ENCODE measurements around the gene DYNC1H1. TPM values are rescaled to one million over a fixed set of nuclear protein-coding genes. Genes with fewer than 3 reads are reported as not detected.

The DYNC1H1 gene
- total RNA-seq, 1 donor from 2014 or later, result 237 TPM

DNA sequence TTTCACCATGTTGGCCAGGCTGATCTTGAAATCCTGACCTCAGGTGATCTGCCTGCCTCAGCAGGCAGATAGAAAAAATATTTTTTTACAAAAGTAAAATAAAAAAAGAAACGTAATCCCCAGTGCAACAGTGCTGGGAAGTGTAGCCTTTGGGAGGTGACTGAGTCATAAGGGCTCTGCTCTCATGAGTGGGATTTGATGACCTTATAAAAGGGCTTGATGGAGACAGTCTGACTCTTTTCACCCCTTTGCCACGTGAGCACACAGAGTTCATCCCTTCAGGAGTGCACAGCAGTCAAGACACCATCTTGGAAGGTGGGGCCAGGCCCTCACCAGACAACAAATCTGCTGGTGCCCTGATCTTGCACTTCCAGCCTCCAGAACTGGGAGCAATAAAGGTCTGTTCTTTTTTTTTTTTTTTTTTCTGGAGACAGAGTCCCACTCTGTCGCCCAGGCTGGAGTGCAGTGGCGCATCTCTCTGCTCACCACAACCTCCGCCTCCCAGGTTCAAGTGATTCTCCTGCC is 24.7 kb upstream of the DYNC1H1 start:
- H3K9me3 ChIP-seq (ENCODE audit: low read depth), result no peaks in the 10 kb centered on the region
- H3K36me3 ChIP-seq, result no peaks in the 10 kb centered on the region
- H3F3A ChIP-seq (ENCODE audit: low read depth), result no peaks in the 10 kb centered on the region
- H3K4me1 Mint-ChIP-seq, result no peaks in the 10 kb centered on the region
- no peak for DNase-seq (ENCODE audit: low spot score)
- no peak overlapping the region for H3K27ac Mint-ChIP-seq
- H3K9me3 Mint-ChIP-seq, result no peaks in the 10 kb centered on the region
- H3K27me3 Mint-ChIP-seq (ENCODE audit: insufficient read depth, low read depth), result peaks cover 13% of the 10 kb centered on the region
- H3K36me3 Mint-ChIP-seq, result no peaks in the 10 kb centered on the region
- no peaks in the 10 kb centered on the region for H3K4me1 ChIP-seq
- H3K9ac ChIP-seq, result no peak overlapping the region
- no peak for TF ChIP-seq EZH2phosphoT487 (IDR thresholded peaks at IDR 0.05)
- TF ChIP-seq EZH2 (IDR thresholded peaks at IDR 0.05), result no peak
- TF ChIP-seq, protein P1, sequence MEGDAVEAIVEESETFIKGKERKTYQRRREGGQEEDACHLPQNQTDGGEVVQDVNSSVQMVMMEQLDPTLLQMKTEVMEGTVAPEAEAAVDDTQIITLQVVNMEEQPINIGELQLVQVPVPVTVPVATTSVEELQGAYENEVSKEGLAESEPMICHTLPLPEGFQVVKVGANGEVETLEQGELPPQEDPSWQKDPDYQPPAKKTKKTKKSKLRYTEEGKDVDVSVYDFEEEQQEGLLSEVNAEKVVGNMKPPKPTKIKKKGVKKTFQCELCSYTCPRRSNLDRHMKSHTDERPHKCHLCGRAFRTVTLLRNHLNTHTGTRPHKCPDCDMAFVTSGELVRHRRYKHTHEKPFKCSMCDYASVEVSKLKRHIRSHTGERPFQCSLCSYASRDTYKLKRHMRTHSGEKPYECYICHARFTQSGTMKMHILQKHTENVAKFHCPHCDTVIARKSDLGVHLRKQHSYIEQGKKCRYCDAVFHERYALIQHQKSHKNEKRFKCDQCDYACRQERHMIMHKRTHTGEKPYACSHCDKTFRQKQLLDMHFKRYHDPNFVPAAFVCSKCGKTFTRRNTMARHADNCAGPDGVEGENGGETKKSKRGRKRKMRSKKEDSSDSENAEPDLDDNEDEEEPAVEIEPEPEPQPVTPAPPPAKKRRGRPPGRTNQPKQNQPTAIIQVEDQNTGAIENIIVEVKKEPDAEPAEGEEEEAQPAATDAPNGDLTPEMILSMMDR (IDR thresholded peaks at IDR 0.05), result no peak
- no peak overlapping the region for H3K4me2 ChIP-seq
- H3K79me2 ChIP-seq (ENCODE audit: low read depth), result no peaks in the 10 kb centered on the region
- no peak overlapping the region for H2AFZ ChIP-seq (replicated peaks)
- no peaks in the 10 kb centered on the region for H4K20me1 ChIP-seq (ENCODE audit: low read depth)
- peaks cover 54% of the 10 kb centered on the region for H3K27me3 ChIP-seq
- H3K4me3 Mint-ChIP-seq, result no peak overlapping the region
- no peak overlapping the region for H3K27ac ChIP-seq
- no peak overlapping the region for H3K4me3 ChIP-seq

DNA sequence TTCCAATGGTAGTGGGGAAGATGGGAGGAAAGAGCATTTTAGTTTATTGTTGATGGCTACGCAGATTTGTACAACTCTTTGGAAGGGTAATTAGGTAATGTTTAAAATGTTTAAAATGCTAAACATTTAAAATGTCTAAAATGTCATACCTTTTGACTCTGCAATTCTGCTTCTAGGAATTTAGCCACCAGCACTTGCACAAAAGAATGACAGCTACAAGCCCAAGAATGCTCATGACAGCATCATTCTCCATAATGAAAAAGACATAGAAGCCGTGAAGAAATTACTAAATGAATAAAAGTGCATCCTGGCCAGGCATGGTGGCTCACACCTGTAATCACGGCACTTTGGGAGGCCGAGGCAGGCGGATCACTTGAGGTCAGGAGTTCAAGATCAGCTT is 19.9 kb upstream of the DYNC1H1 start:
- Histone ChIP-seq H3K27ac (no peak overlapping the region), H3F3A (ENCODE audit: low read depth) (peaks cover 4% of the 10 kb centered on the region), H3K9me3 (ENCODE audit: low read depth) (no peaks in the 10 kb centered on the region), H3K4me2 (no peak overlapping the region), H3K4me1 (peaks cover 8% of the 10 kb centered on the region), H3K9ac (no peak overlapping the region), H3K4me3 (no peak overlapping the region), H3K36me3 (no peaks in the 10 kb centered on the region), H4K20me1 (ENCODE audit: low read depth) (no peaks in the 10 kb centered on the region), H3K27me3 (peaks cover 52% of the 10 kb centered on the region), H3K79me2 (ENCODE audit: low read depth) (peaks cover 9% of the 10 kb centered on the region), H2AFZ (replicated peaks) (no peak overlapping the region)
- no peaks in the 10 kb centered on the region for H3K9me3 Mint-ChIP-seq
- TF ChIP-seq EZH2 (IDR thresholded peaks at IDR 0.05) (no peak), EZH2phosphoT487 (IDR thresholded peaks at IDR 0.05) (no peak)
- TF ChIP-seq, protein P1 (IDR thresholded peaks at IDR 0.05), result no peak
- no peak for DNase-seq (ENCODE audit: low spot score)
- no peak overlapping the region for H3K4me3 Mint-ChIP-seq
- no peak overlapping the region for H3K27ac Mint-ChIP-seq
- H3K27me3 Mint-ChIP-seq (ENCODE audit: insufficient read depth, low read depth), result peaks cover 21% of the 10 kb centered on the region
- no peaks in the 10 kb centered on the region for H3K36me3 Mint-ChIP-seq
- H3K4me1 Mint-ChIP-seq, result peaks cover 11% of the 10 kb centered on the region

DNA sequence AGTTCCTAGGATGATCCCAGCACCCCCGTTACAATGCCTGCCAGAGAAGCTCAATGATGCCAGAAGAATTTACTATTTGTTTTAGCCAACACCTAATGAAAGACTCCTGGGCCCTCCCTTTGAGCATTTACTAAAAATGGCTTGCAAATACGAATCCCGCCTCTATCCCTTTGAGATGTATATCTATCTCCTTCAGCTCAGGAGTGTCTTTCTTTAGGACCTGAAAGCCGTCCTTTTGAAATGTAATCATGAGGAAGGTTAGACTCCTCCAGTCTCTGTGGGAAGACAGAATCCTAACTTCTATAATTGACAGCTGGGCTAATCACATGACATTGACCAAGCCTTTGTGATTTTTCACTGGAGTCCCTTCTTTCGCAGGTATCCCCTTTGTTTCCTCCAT is 19.2 kb upstream of the DYNC1H1 start:
- no peak for DNase-seq (ENCODE audit: low spot score)
- H3K27ac Mint-ChIP-seq, result no peak overlapping the region
- H3K4me3 ChIP-seq, result no peak overlapping the region

More for the DNA sequence above, 19.2 kb upstream of the DYNC1H1 start:
- no peaks in the 10 kb centered on the region for H3K9me3 Mint-ChIP-seq
- Histone ChIP-seq H3K27me3 (peaks cover 47% of the 10 kb centered on the region), H2AFZ (replicated peaks) (peak overlapping the region; percentile 68), H3K9ac (no peak overlapping the region), H3K27ac (no peak overlapping the region), H3F3A (ENCODE audit: low read depth) (peaks cover 4% of the 10 kb centered on the region), H3K4me1 (peaks cover 8% of the 10 kb centered on the region), H3K4me2 (no peak overlapping the region), H3K79me2 (ENCODE audit: low read depth) (peaks cover 9% of the 10 kb centered on the region), H3K9me3 (ENCODE audit: low read depth) (no peaks in the 10 kb centered on the region), H4K20me1 (ENCODE audit: low read depth) (no peaks in the 10 kb centered on the region), H3K36me3 (no peaks in the 10 kb centered on the region)
- H3K4me1 Mint-ChIP-seq, result peaks cover 12% of the 10 kb centered on the region
- H3K4me3 Mint-ChIP-seq, result peak overlapping the region; percentile 30
- no peak for TF ChIP-seq EZH2 (IDR thresholded peaks at IDR 0.05)
- TF ChIP-seq EZH2phosphoT487 (IDR thresholded peaks at IDR 0.05), result no peak
- TF ChIP-seq, protein P1 (IDR thresholded peaks at IDR 0.05), result no peak
- no peaks in the 10 kb centered on the region for H3K36me3 Mint-ChIP-seq
- H3K27me3 Mint-ChIP-seq (ENCODE audit: insufficient read depth, low read depth), result peaks cover 18% of the 10 kb centered on the region
